HepG2 (cell line): ENCODE data around the gene GCM1. TPM values are rescaled to one million over a fixed set of nuclear protein-coding genes. Genes with fewer than 3 reads are reported as not detected.
A peak's percentile ranks its signal among the peaks of the same experiment; 100 is the strongest.

ENCODE experiments used
- AKNA ChIP-seq: sonication (generic); formaldehyde crosslinking; IDR thresholded peaks from 2 replicates; pipeline ENCODE4 v1.4.0; 2020; ENCODE audit warnings: missing genetic modification reagents, borderline replicate concordance
- KDM1A ChIP-seq: IDR thresholded peaks from 2 replicates; pipeline ENCODE4 v1.6.1; 2016; ENCODE audit warnings: missing compliant biosample characterization
- PAXIP1 ChIP-seq: sonication (generic); formaldehyde crosslinking; conservative IDR thresholded peaks from 2 replicates; pipeline ENCODE4 v1.4.0; 2020; ENCODE audit warnings: mild to moderate bottlenecking, missing genetic modification reagents, moderate library complexity
- PRDM15 ChIP-seq: sonication (generic); formaldehyde crosslinking; IDR thresholded peaks from 2 replicates; pipeline ENCODE4 v1.4.0; 2020; ENCODE audit warnings: missing genetic modification reagents
- SAFB2 ChIP-seq: sonication (generic); formaldehyde crosslinking; IDR thresholded peaks from 2 replicates; pipeline ENCODE4 v1.5.1; 2020; ENCODE audit warnings: missing genetic modification reagents, low read depth, mild to moderate bottlenecking, borderline replicate concordance
- SP1 ChIP-seq, 2 experiments: fragments of 450-650 bp in 1 of 2; sonication (generic) in 1 of 2; formaldehyde crosslinking in 1 of 2; IDR thresholded peaks; 2 replicates each; pipeline versions ENCODE4 v1.4.0 to v1.6.1; 2016 to 2020; ENCODE audit warnings: missing genetic modification reagents in 1 of 2
- TSC22D2 ChIP-seq: sonication (generic); formaldehyde crosslinking; IDR thresholded peaks from 2 replicates; pipeline ENCODE4 v1.5.1; 2020; ENCODE audit warnings: missing genetic modification reagents, mild to moderate bottlenecking, borderline replicate concordance
- ZBTB44 ChIP-seq: sonication (generic); formaldehyde crosslinking; IDR thresholded peaks from 2 replicates; pipeline ENCODE4 v1.4.0; 2020; ENCODE audit warnings: missing genetic modification reagents
- ZFP41 ChIP-seq: sonication (generic); formaldehyde crosslinking; IDR thresholded peaks from 2 replicates; pipeline ENCODE4 v1.4.0; 2020; ENCODE audit warnings: mild to moderate bottlenecking, missing genetic modification reagents, borderline replicate concordance
- ZMYM4 ChIP-seq: sonication (generic); formaldehyde crosslinking; IDR thresholded peaks from 2 replicates; pipeline ENCODE4 v1.8.1; 2023; ENCODE audit warnings: mild to moderate bottlenecking, missing genetic modification reagents
- ZNF10 ChIP-seq: sonication (generic); formaldehyde crosslinking; IDR thresholded peaks from 2 replicates; pipeline ENCODE4 v1.4.0; 2020; ENCODE audit warnings: mild to moderate bottlenecking, low read depth, missing genetic modification reagents, borderline replicate concordance
- ZNF460 ChIP-seq: sonication (generic); formaldehyde crosslinking; IDR thresholded peaks from 2 replicates; pipeline ENCODE4 v1.5.1; 2020; ENCODE audit warnings: missing genetic modification reagents, mild to moderate bottlenecking, borderline replicate concordance
- ZNF577 ChIP-seq: sonication (generic); formaldehyde crosslinking; IDR thresholded peaks from 2 replicates; pipeline ENCODE4 v1.4.0; 2020; ENCODE audit warnings: mild to moderate bottlenecking, low read depth, missing genetic modification reagents, borderline replicate concordance
- polyA plus RNA-seq, 8 experiments: library from polyadenylated mRNA; depleted of rRNA in 3 of 8; stranded (reverse) in 7 of 8; unstranded in 1 of 8; fragments of >200 nt; fragmentation: Illumina TruSeq in 4 of 8; extraction: Trizol in 4 of 8; gene quantifications; 2 replicates each; pipeline versions ENCODE4 v1.2.1 to v1.2.3, GENCODE V29; 2011 to 2016; ENCODE audit warnings: low read depth in 4 of 8, missing spikeins in 1 of 8, mixed read lengths in 1 of 8; ENCODE audit not compliant: insufficient read depth in 1 of 8
- total RNA-seq, 5 experiments: library from RNA; depleted of rRNA; stranded (reverse); fragments of >200 nt; fragmentation: Illumina TruSeq; extraction: Trizol; gene quantifications; 2 replicates each; pipeline ENCODE4 v1.2.3, GENCODE V29; 2016; ENCODE audit warnings: low read depth in 1 of 5

The GCM1 gene
- total and polyA plus RNA-seq, 2 of the 13 experiments (the other 11 are each of a cell fraction or from before 2014, with no cell fraction given) = 0.04 to 0.13 TPM

- TF ChIP-seq PAXIP1 = no peak
- TF ChIP-seq KDM1A (CRISPR knock-in tag) = no peak
- TF ChIP-seq ZNF577 (CRISPR knock-in tag) = no peak
- TF ChIP-seq SP1 (IDR thresholded peaks at IDR 0.05) = no peak
- TF ChIP-seq SP1 (CRISPR knock-in tag; IDR thresholded peaks at IDR 0.05) = no peak
- TF ChIP-seq ZFP41 (CRISPR knock-in tag) = no peak
- TF ChIP-seq ZBTB44 = no peak
- TF ChIP-seq ZNF460 (CRISPR knock-in tag) = no peak
- no peak for TF ChIP-seq TSC22D2 (CRISPR knock-in tag)
- peak; percentile 50; the same call in 1 of the 2 replicates for TF ChIP-seq SAFB2 (CRISPR knock-in tag)
- no peak for TF ChIP-seq AKNA (CRISPR knock-in tag)
- no peak for TF ChIP-seq ZNF10 (CRISPR knock-in tag)
- TF ChIP-seq PRDM15 (CRISPR knock-in tag) = no peak
- peak; percentile 76 for TF ChIP-seq ZMYM4 (CRISPR knock-in tag)
These were observed 23.2 kb upstream of the GCM1 start (continued) for GRCh38 chr6:53171605-53172467.
